Mesothelial cell of epicardium (in vitro differentiated cells): ENCODE data around the gene SDS. TPM values are rescaled to one million over a fixed set of nuclear protein-coding genes. Genes with fewer than 3 reads are reported as not detected.

Experiments
- DNase-seq, 2 experiments: peaks; one replicate each; pipeline ENCODE4 v3.0.0; 2021; ENCODE audit warnings: low spot score in 2 of 2; ENCODE audit not compliant: unreplicated experiment in 2 of 2
- H3K27ac Mint-ChIP-seq: 2 replicates; pipeline ENCODE4 v1.8.0; 2021; ENCODE audit warnings: mixed read lengths
- H3K27me3 Mint-ChIP-seq: 2 replicates; pipeline ENCODE4 v1.8.0; 2021; ENCODE audit warnings: low read depth, mixed read lengths
- H3K36me3 Mint-ChIP-seq: 2 replicates; pipeline ENCODE4 v1.8.0; 2021; ENCODE audit warnings: mixed read lengths
- H3K4me1 Mint-ChIP-seq: 2 replicates; pipeline ENCODE4 v1.8.0; 2021; ENCODE audit warnings: mixed read lengths
- H3K4me3 Mint-ChIP-seq: 2 replicates; pipeline ENCODE4 v1.8.0; 2021; ENCODE audit warnings: mild to moderate bottlenecking, moderate library complexity, mixed read lengths
- H3K9me3 Mint-ChIP-seq: 2 replicates; pipeline ENCODE4 v1.8.0; 2021; ENCODE audit warnings: mixed read lengths
- CTCF ChIP-seq: fragments of 200-600 bp; sonication (generic); IDR thresholded peaks from one replicate; pipeline ENCODE4 v1.5.0; 2021; ENCODE audit warnings: antibody characterized with exemption; ENCODE audit not compliant: unreplicated experiment
- total RNA-seq: library from RNA; stranded (reverse); gene quantifications from 3 replicates; pipeline ENCODE4 v1.2.1, GENCODE V29; 2021

Gene SDS
- total RNA-seq, 1 donor from 2014 or later: not detected

GRCh38 chr12:113391650-113392337, 11.9 kb downstream of the SDS start:
- H3K27me3 Mint-ChIP-seq: no peaks in the 10 kb centered on the region
- H3K27ac Mint-ChIP-seq: no peak overlapping the region
- TF ChIP-seq CTCF: no peak
- peaks cover 4% of the 10 kb centered on the region for H3K9me3 Mint-ChIP-seq
- DNase-seq: no peak
- peaks cover 4% of the 10 kb centered on the region for H3K36me3 Mint-ChIP-seq
- H3K4me1 Mint-ChIP-seq: no peaks in the 10 kb centered on the region
- no peak overlapping the region for H3K4me3 Mint-ChIP-seq

GRCh38 chr12:113391145-113391544, 12.5 kb downstream of the SDS start:
- H3K27me3 Mint-ChIP-seq: no peaks in the 10 kb centered on the region
- no peak overlapping the region for H3K4me3 Mint-ChIP-seq
- H3K27ac Mint-ChIP-seq: no peak overlapping the region
- no peak for TF ChIP-seq CTCF
- peaks cover 4% of the 10 kb centered on the region for H3K9me3 Mint-ChIP-seq
- H3K4me1 Mint-ChIP-seq: no peaks in the 10 kb centered on the region
- H3K36me3 Mint-ChIP-seq: peaks cover 4% of the 10 kb centered on the region
- no peak for DNase-seq

GRCh38 chr12:113390064-113391043, 13.3 kb downstream of the SDS start:
- H3K9me3 Mint-ChIP-seq: peaks cover 4% of the 10 kb centered on the region
- DNase-seq: no peak
- no peak overlapping the region for H3K27ac Mint-ChIP-seq
- TF ChIP-seq CTCF: no peak
- no peaks in the 10 kb centered on the region for H3K4me1 Mint-ChIP-seq
- no peaks in the 10 kb centered on the region for H3K27me3 Mint-ChIP-seq
- H3K4me3 Mint-ChIP-seq: no peak overlapping the region
- H3K36me3 Mint-ChIP-seq: peaks cover 7% of the 10 kb centered on the region

GRCh38 chr12:113388351-113388750, 15.3 kb downstream of the SDS start:
- Mint-ChIP-seq H3K27me3 (no peaks in the 10 kb centered on the region), H3K4me1 (no peaks in the 10 kb centered on the region), H3K27ac (no peak overlapping the region), H3K9me3 (peaks cover under 1% of the 10 kb centered on the region), H3K4me3 (no peak overlapping the region), H3K36me3 (peaks cover 17% of the 10 kb centered on the region)
- no peak for TF ChIP-seq CTCF
- DNase-seq: no peak

GRCh38 chr12:113387631-113388030, 16.1 kb downstream of the SDS start:
- Mint-ChIP-seq H3K4me1 (no peaks in the 10 kb centered on the region), H3K27me3 (no peaks in the 10 kb centered on the region), H3K36me3 (peaks cover 17% of the 10 kb centered on the region), H3K4me3 (no peak overlapping the region), H3K27ac (no peak overlapping the region), H3K9me3 (no peaks in the 10 kb centered on the region)
- DNase-seq: no peak
- TF ChIP-seq CTCF: no peak
